HepG2 (cell line): ENCODE data around the gene C16orf54. TPM values are rescaled to one million over a fixed set of nuclear protein-coding genes. Genes with fewer than 3 reads are reported as not detected.
A peak's percentile ranks its signal among the peaks of the same experiment; 100 is the strongest.
"Not testable (repeated sequence)": the region's sequence is repeated elsewhere in the genome, so short reads cannot be mapped to it uniquely, and the experiment has no call there.

Experiments used
- ATAC-seq: fragments of 200-7000 bp; cut with Tn5 transposase; 3 replicates; pipeline ENCODE4 v1.9.1; 2020; ENCODE audit warnings: mild to moderate bottlenecking, moderate library complexity
- BruUV-seq: library from RNA; stranded (reverse); fragments of 400-500 nt; replicated peaks from 2 replicates; lab custom pipeline; 2021; lab: Mats Ljungman, UMichigan
- CTCF ChIA-PET: fragments of 300-600 bp; formaldehyde crosslinking; extraction: SDS; loops from one replicate; lab custom pipeline; 2021; ENCODE audit warnings: low total read pairs, inconsistent platforms, low intra/inter-chr PET ratio; lab: Yijun Ruan, JAX
- POLR2A ChIA-PET: fragments of 350-600 bp; sonication (Branson Sonifier 250); formaldehyde crosslinking; loops from one replicate; lab custom pipeline; 2020; ENCODE audit warnings: antibody characterized with exemption, inconsistent platforms; lab: Yijun Ruan, JAX
- DNase-seq: peaks from one replicate; pipeline ENCODE4 v3.0.0-alpha.2; 2015; ENCODE audit warnings: low spot score
- FAIRE-seq: peaks from 3 replicates; lab custom pipeline; 2011; peaks lifted over from hg19 to GRCh38; lab: Jason Lieb, UNC
- H2AFZ ChIP-seq: one replicate; pipeline ENCODE4 v1.6.1; 2011; ENCODE audit warnings: low read length, inconsistent platforms
- H3K27ac ChIP-seq: fragments of 300-600 bp; 3 replicates; pipeline ENCODE4 v1.8.0; 2011; ENCODE audit warnings: mixed run types, mild to moderate bottlenecking, mixed read lengths, low read length, inconsistent platforms; ENCODE audit not compliant: insufficient read depth; ENCODE audit errors: extremely low read length
- H3K27me3 ChIP-seq, 2 experiments: fragments of 200-600 bp in 1 of 2; 2 replicates in 1 of 2; 3 replicates in 1 of 2; pipeline versions ENCODE4 v1.6.0 to v1.8.0; 2011; ENCODE audit warnings: low read length in 2 of 2, mild to moderate bottlenecking in 2 of 2, moderate library complexity in 2 of 2, inconsistent platforms in 1 of 2; ENCODE audit not compliant: insufficient read depth in 2 of 2, control insufficient read depth in 1 of 2
- H3K36me3 ChIP-seq, 2 experiments: fragments of 200-600 bp in 1 of 2; replicated peaks in 1 of 2; 2 replicates in 1 of 2; 3 replicates in 1 of 2; pipeline versions ENCODE4 v1.5.1 to v1.8.0; 2011; ENCODE audit warnings: low read length in 2 of 2, inconsistent platforms in 1 of 2; ENCODE audit not compliant: insufficient read depth in 2 of 2, control insufficient read depth in 1 of 2
- H3K4me1 ChIP-seq: 2 replicates; pipeline ENCODE4 v1.5.1; 2012; ENCODE audit warnings: low read length, inconsistent platforms; ENCODE audit not compliant: insufficient read depth
- H3K4me2 ChIP-seq: 2 replicates; pipeline ENCODE4 v1.6.0; 2011; ENCODE audit warnings: low read depth, low read length, inconsistent platforms
- H3K4me3 ChIP-seq, 3 experiments: fragments of 200-600 bp in 1 of 3; sonication (generic), shearing (Covaris generic) in 1 of 3; replicated peaks in 1 of 3; 2 replicates each; pipeline ENCODE4 v1.5.1; 2011 to 2016; ENCODE audit warnings: low read length in 3 of 3, inconsistent platforms in 2 of 3, low read depth in 2 of 3, mild to moderate bottlenecking in 2 of 3, control low read depth in 1 of 3, mixed read lengths in 1 of 3; ENCODE audit not compliant: insufficient read depth in 1 of 3
- H3K79me2 ChIP-seq: one replicate; pipeline ENCODE4 v1.6.1; 2011; ENCODE audit warnings: low read length, inconsistent platforms; ENCODE audit not compliant: insufficient read depth
- H3K9ac ChIP-seq: 2 replicates; pipeline ENCODE4 v1.6.0; 2011; ENCODE audit warnings: mild to moderate bottlenecking, low read depth, low read length, inconsistent platforms; ENCODE audit not compliant: insufficient read depth
- H3K9me3 ChIP-seq: 2 replicates; pipeline ENCODE4 v1.5.1; 2012; ENCODE audit warnings: mild to moderate bottlenecking, low read length
- H4K20me1 ChIP-seq: 2 replicates; pipeline ENCODE4 v1.6.0; 2011; ENCODE audit warnings: inconsistent platforms, mild to moderate bottlenecking, low read length, moderate library complexity; ENCODE audit not compliant: insufficient read depth
- ARNT2 ChIP-seq: sonication (generic); formaldehyde crosslinking; IDR thresholded peaks from 2 replicates; pipeline ENCODE4 v1.8.0; 2022; ENCODE audit warnings: mild to moderate bottlenecking, low read depth, missing genetic modification reagents, moderate library complexity
- FOXJ3 ChIP-seq: sonication (generic); formaldehyde crosslinking; IDR thresholded peaks from 2 replicates; pipeline ENCODE4 v1.4.0; 2020; ENCODE audit warnings: missing genetic modification reagents, mild to moderate bottlenecking, borderline replicate concordance
- MED1 ChIP-seq: sonication (generic); formaldehyde crosslinking; IDR thresholded peaks from 2 replicates; pipeline ENCODE4 v1.4.0; 2020; ENCODE audit warnings: missing genetic modification reagents
- SAP130 ChIP-seq: IDR thresholded peaks from 2 replicates; pipeline ENCODE4 v1.6.1; 2016; ENCODE audit warnings: low read depth
- SMC3 ChIP-seq: IDR thresholded peaks from 2 replicates; pipeline ENCODE4 v1.6.1; 2011; ENCODE audit warnings: low read length, improper control_type of control experiment
- SNRNP70 ChIP-seq: fragments of 200-400 bp; formaldehyde crosslinking; IDR thresholded peaks from 2 replicates; pipeline ENCODE4 v1.6.1; 2017; ENCODE audit warnings: mild to moderate bottlenecking, low read depth, low read length, moderate library complexity
- TCF7L2 ChIP-seq: IDR thresholded peaks from 2 replicates; pipeline ENCODE4 v1.6.1; 2011; ENCODE audit warnings: mild to moderate bottlenecking, low read depth, low read length, moderate library complexity
- XRCC5 ChIP-seq: fragments of 200-400 bp; formaldehyde crosslinking; optimal IDR thresholded peaks from 2 replicates; pipeline ENCODE3; 2017; ENCODE audit warnings: mild to moderate bottlenecking, low read length
- ZMYM3 ChIP-seq: sonication (generic); formaldehyde crosslinking; IDR thresholded peaks from 2 replicates; pipeline ENCODE4 v1.5.1; 2020; ENCODE audit warnings: mild to moderate bottlenecking, missing genetic modification reagents
- ZMYM4 ChIP-seq: sonication (generic); formaldehyde crosslinking; IDR thresholded peaks from 2 replicates; pipeline ENCODE4 v1.8.1; 2023; ENCODE audit warnings: mild to moderate bottlenecking, missing genetic modification reagents
- ZNF607 ChIP-seq: sonication (generic); formaldehyde crosslinking; IDR thresholded peaks from 2 replicates; pipeline ENCODE4 v1.5.1; 2020; ENCODE audit warnings: missing genetic modification reagents, mild to moderate bottlenecking, borderline replicate concordance
- ZNF788 ChIP-seq: sonication (generic); formaldehyde crosslinking; IDR thresholded peaks from 2 replicates; pipeline ENCODE4 v1.5.0; 2020; ENCODE audit warnings: mild to moderate bottlenecking, missing genetic modification reagents, borderline replicate concordance
- WGBS: methylation state at CpG from one replicate; pipeline ENCODE4 v1.1.6; 2017; ENCODE audit warnings: low lambda C conversion rate; 5-methylcytosine and 5-hydroxymethylcytosine counted together
- in situ Hi-C: cut with HindIII; loops from 2 replicates; pipeline ENCODE4 v1.10.0; 2017; ENCODE audit warnings: low pct_unique_long_range_greater_than_20kb; ENCODE audit not compliant: extremely low pct_ligation_motif_present
- intact Hi-C: fragments of 100-400 bp; cut with micrococcal nuclease; formaldehyde crosslinking; loops from one replicate; pipeline ENCODE4 v1.10.0; 2022; ENCODE audit not compliant: unreplicated experiment
- polyA plus RNA-seq, 8 experiments: library from polyadenylated mRNA; depleted of rRNA in 3 of 8; stranded (reverse) in 7 of 8; unstranded in 1 of 8; fragments of >200 nt; fragmentation: Illumina TruSeq in 4 of 8; extraction: Trizol in 4 of 8; gene quantifications; 2 replicates each; pipeline versions ENCODE4 v1.2.1 to v1.2.3, GENCODE V29; 2011 to 2016; ENCODE audit warnings: low read depth in 4 of 8, missing spikeins in 1 of 8, mixed read lengths in 1 of 8; ENCODE audit not compliant: insufficient read depth in 1 of 8
- total RNA-seq, 5 experiments: library from RNA; depleted of rRNA; stranded (reverse); fragments of >200 nt; fragmentation: Illumina TruSeq; extraction: Trizol; gene quantifications; 2 replicates each; pipeline ENCODE4 v1.2.3, GENCODE V29; 2016; ENCODE audit warnings: low read depth in 1 of 5
- TF ChIP-seq, protein P1 (sequence below): sonication (generic); formaldehyde crosslinking; IDR thresholded peaks from 2 replicates; pipeline ENCODE4 v1.4.0; 2020; ENCODE audit warnings: mild to moderate bottlenecking, missing genetic modification reagents
- TF ChIP-seq, protein P2 (sequence below): fragments of 450-650 bp; IDR thresholded peaks from 2 replicates; pipeline ENCODE4 v1.6.1; 2017
- TF ChIP-seq, protein P3 (sequence below): IDR thresholded peaks from 2 replicates; pipeline ENCODE4 v1.6.1; 2016; ENCODE audit warnings: missing compliant biosample characterization, missing genetic modification reagents, borderline replicate concordance
- TF ChIP-seq, protein P4 (sequence below): fragments of 450-650 bp; IDR thresholded peaks from 2 replicates; pipeline ENCODE4 v1.6.1; 2017; ENCODE audit warnings: mild to moderate bottlenecking

C16orf54 gene
- total and polyA plus RNA-seq, 2 of the 13 experiments (the other 11 are each of a cell fraction or from before 2014, with no cell fraction given), result not detected

DNA sequence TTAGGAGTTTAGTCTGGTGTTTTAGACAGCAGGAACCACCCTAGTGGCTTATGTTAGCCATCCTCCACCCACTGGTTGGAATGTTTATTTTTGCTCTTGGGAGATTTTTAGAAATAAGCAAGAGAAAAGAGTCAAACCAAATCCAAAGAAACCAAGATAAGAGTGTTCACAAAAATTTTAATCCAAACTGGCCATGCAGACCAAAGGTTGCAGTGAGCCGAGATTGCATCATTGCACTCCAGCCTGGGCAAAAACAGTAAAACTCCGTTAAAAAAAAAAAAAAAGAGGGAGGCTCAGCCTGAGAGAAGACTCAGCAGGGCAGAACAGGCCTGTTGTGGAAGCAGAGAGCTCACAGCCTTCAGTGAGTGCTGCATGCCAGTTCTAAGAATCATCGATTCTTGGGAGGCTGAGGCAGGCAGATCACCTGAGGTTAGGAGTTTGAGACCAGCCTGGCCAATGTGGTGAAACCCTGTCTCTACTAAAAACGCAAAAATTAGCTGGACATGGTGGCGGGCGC lies 12.2 kb upstream of the C16orf54 start (continued):
- peak; percentile 81; the same call in 1 of the 2 replicates for TF ChIP-seq FOXJ3 (CRISPR knock-in tag)
- peak; percentile 31; the same call in 1 of the 2 replicates for TF ChIP-seq ARNT2 (CRISPR knock-in tag)
- no peak for TF ChIP-seq XRCC5
- TF ChIP-seq, protein P1, sequence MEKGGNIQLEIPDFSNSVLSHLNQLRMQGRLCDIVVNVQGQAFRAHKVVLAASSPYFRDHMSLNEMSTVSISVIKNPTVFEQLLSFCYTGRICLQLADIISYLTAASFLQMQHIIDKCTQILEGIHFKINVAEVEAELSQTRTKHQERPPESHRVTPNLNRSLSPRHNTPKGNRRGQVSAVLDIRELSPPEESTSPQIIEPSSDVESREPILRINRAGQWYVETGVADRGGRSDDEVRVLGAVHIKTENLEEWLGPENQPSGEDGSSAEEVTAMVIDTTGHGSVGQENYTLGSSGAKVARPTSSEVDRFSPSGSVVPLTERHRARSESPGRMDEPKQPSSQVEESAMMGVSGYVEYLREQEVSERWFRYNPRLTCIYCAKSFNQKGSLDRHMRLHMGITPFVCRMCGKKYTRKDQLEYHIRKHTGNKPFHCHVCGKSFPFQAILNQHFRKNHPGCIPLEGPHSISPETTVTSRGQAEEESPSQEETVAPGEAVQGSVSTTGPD (CRISPR knock-in tag), result peak; percentile 70
- TF ChIP-seq, protein P2, sequence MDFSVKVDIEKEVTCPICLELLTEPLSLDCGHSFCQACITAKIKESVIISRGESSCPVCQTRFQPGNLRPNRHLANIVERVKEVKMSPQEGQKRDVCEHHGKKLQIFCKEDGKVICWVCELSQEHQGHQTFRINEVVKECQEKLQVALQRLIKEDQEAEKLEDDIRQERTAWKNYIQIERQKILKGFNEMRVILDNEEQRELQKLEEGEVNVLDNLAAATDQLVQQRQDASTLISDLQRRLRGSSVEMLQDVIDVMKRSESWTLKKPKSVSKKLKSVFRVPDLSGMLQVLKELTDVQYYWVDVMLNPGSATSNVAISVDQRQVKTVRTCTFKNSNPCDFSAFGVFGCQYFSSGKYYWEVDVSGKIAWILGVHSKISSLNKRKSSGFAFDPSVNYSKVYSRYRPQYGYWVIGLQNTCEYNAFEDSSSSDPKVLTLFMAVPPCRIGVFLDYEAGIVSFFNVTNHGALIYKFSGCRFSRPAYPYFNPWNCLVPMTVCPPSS, result no peak
- no peak for TF ChIP-seq SNRNP70
- peak; percentile 42 for TF ChIP-seq ZMYM3 (CRISPR knock-in tag)
- TF ChIP-seq MED1, result peak; percentile 71
- TF ChIP-seq SAP130 (CRISPR knock-in tag), result peak; percentile 34
- TF ChIP-seq, protein P3, sequence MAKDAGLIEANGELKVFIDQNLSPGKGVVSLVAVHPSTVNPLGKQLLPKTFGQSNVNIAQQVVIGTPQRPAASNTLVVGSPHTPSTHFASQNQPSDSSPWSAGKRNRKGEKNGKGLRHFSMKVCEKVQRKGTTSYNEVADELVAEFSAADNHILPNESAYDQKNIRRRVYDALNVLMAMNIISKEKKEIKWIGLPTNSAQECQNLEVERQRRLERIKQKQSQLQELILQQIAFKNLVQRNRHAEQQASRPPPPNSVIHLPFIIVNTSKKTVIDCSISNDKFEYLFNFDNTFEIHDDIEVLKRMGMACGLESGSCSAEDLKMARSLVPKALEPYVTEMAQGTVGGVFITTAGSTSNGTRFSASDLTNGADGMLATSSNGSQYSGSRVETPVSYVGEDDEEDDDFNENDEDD (CRISPR knock-in tag), result no peak
- TF ChIP-seq SMC3, result no peak
- TF ChIP-seq, protein P4, sequence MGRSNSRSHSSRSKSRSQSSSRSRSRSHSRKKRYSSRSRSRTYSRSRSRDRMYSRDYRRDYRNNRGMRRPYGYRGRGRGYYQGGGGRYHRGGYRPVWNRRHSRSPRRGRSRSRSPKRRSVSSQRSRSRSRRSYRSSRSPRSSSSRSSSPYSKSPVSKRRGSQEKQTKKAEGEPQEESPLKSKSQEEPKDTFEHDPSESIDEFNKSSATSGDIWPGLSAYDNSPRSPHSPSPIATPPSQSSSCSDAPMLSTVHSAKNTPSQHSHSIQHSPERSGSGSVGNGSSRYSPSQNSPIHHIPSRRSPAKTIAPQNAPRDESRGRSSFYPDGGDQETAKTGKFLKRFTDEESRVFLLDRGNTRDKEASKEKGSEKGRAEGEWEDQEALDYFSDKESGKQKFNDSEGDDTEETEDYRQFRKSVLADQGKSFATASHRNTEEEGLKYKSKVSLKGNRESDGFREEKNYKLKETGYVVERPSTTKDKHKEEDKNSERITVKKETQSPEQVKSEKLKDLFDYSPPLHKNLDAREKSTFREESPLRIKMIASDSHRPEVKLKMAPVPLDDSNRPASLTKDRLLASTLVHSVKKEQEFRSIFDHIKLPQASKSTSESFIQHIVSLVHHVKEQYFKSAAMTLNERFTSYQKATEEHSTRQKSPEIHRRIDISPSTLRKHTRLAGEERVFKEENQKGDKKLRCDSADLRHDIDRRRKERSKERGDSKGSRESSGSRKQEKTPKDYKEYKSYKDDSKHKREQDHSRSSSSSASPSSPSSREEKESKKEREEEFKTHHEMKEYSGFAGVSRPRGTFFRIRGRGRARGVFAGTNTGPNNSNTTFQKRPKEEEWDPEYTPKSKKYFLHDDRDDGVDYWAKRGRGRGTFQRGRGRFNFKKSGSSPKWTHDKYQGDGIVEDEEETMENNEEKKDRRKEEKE, result no peak
- TF ChIP-seq TCF7L2, result no peak
- TF ChIP-seq ZNF788 (CRISPR knock-in tag), result peak; percentile 74; the same call in 1 of the 2 replicates
- TF ChIP-seq ZNF607 (CRISPR knock-in tag), result 0 out of 2 replicates have a peak, but pooled peaks have one; percentile 42
- TF ChIP-seq ZMYM4 (CRISPR knock-in tag), result 0 out of 2 replicates have a peak, but pooled peaks have one; percentile 33
- TF ChIP-seq, all 625 proteins: peak for 116

DNA sequence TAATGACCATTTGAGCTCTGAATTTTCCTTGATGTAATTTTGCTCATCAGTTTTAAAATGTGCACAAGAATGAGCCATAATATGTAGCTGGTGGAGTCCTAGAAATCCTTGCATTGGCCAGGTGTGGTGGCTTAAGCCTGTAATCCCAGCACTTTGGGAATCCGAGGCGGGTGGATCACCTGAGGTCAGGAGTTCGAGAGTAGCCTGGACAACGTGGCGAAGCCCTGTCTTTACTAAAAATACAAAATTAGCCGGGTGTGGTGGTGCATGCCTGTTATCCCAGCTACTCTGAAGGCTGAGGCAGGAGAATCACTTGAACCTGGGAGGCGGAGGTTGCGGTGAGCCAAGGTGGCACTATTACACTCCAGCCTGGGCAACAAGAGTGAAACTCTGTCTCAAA lies 11.3 kb upstream of the C16orf54 start:
- H3K4me3 ChIP-seq, FAIRE-seq, H2AFZ ChIP-seq, ATAC-seq, H3K36me3 ChIP-seq, intact Hi-C loops, BruUV-seq, H3K27ac ChIP-seq, H3K9ac ChIP-seq, CTCF ChIA-PET, H3K79me2 ChIP-seq, H3K9me3 ChIP-seq, H3K27me3 ChIP-seq, in situ Hi-C loops, DNase-seq, H4K20me1 ChIP-seq, H3K4me2 ChIP-seq: not testable (repeated sequence)
- H3K4me1 ChIP-seq, result peaks cover 71% of the 10 kb centered on the region
- POLR2A ChIA-PET, result interaction anchor here (1.1 to 1.7 kb wide), 2 partner anchors 33 to 59 kb away, joined by 6 to 10 read pairs; partner anchors contain the start of genes KIF22 and PAGR1
- 50% methylated on average over 8 of the region's 8 CpGs for WGBS
